OCI-LY1 (cell line): ENCODE data around the gene LRP2.
"Not testable (repeated sequence)": the region's sequence is repeated elsewhere in the genome, so short reads cannot be mapped to it uniquely, and the experiment has no call there.

Experiments
- H2AFZ ChIP-seq: fragments of 200-600 bp; sonication (generic), shearing (Covaris generic); 2 replicates; pipeline ENCODE4 v1.6.0; 2014; ENCODE audit warnings: antibody characterized with exemption, mild to moderate bottlenecking, low read length
- H3F3A ChIP-seq: fragments of 200-600 bp; sonication (generic), shearing (Covaris generic); 2 replicates; pipeline ENCODE4 v1.6.0; 2014; ENCODE audit warnings: mild to moderate bottlenecking, antibody characterized with exemption, low read length, moderate library complexity; ENCODE audit not compliant: insufficient read depth
- H3K27ac ChIP-seq: fragments of 200-600 bp; sonication (generic); 2 replicates; pipeline ENCODE4 v1.5.1; 2014; ENCODE audit warnings: low read length, mixed run types, mild to moderate bottlenecking, low read depth; ENCODE audit not compliant: poor library complexity, severe bottlenecking
- H3K27me3 ChIP-seq: fragments of 200-600 bp; sonication (generic); 2 replicates; pipeline ENCODE4 v1.6.0; 2014; ENCODE audit warnings: antibody characterized with exemption, mild to moderate bottlenecking, low read length, moderate library complexity; ENCODE audit not compliant: insufficient read depth
- H3K36me3 ChIP-seq: fragments of 200-600 bp; sonication (generic); 2 replicates; pipeline ENCODE4 v1.6.1; 2014; ENCODE audit warnings: mild to moderate bottlenecking, antibody characterized with exemption, low read length, moderate library complexity, mixed read lengths; ENCODE audit not compliant: insufficient read depth
- H3K4me1 ChIP-seq: fragments of 200-600 bp; sonication (generic); 2 replicates; pipeline ENCODE4 v1.5.1; 2014; ENCODE audit warnings: mild to moderate bottlenecking, low read length, moderate library complexity; ENCODE audit not compliant: insufficient read depth, severe bottlenecking
- H3K4me2 ChIP-seq: fragments of 200-600 bp; sonication (generic), shearing (Covaris generic); 2 replicates; pipeline ENCODE4 v1.6.1; 2014; ENCODE audit warnings: low read length
- H3K4me3 ChIP-seq: fragments of 200-600 bp; sonication (generic); 2 replicates; pipeline ENCODE4 v1.5.1; 2014; ENCODE audit warnings: low read length, low read depth, mild to moderate bottlenecking, mixed read lengths; ENCODE audit not compliant: poor library complexity, severe bottlenecking
- H3K79me2 ChIP-seq: fragments of 200-600 bp; shearing (Covaris generic); 2 replicates; pipeline ENCODE4 v1.6.1; 2016; ENCODE audit warnings: mixed run types, low read length, mixed read lengths; ENCODE audit not compliant: insufficient read depth
- H3K9ac ChIP-seq: fragments of 200-600 bp; sonication (generic), shearing (Covaris generic); 2 replicates; pipeline ENCODE4 v1.6.1; 2014; ENCODE audit warnings: mild to moderate bottlenecking, low read length, mixed read lengths
- H3K9me2 ChIP-seq: fragments of 200-600 bp; sonication (generic), shearing (Covaris generic); 2 replicates; pipeline ENCODE4 v1.6.1; 2014; ENCODE audit warnings: low read depth, mild to moderate bottlenecking, low read length, mixed read lengths
- H3K9me3 ChIP-seq: fragments of 200-600 bp; shearing (Covaris generic); 2 replicates; pipeline ENCODE4 v1.6.1; 2014; ENCODE audit warnings: low read length, mixed read lengths
- H4K20me1 ChIP-seq: fragments of 200-600 bp; sonication (generic), shearing (Covaris generic); 2 replicates; pipeline ENCODE4 v1.6.0; 2016; ENCODE audit warnings: mild to moderate bottlenecking, low read length; ENCODE audit not compliant: insufficient read depth
- CTCF ChIP-seq: fragments of 200-600 bp; sonication (generic), shearing (Covaris generic); IDR thresholded peaks from 2 replicates; pipeline ENCODE4 v1.5.1; 2017; ENCODE audit warnings: mild to moderate bottlenecking, antibody characterized with exemption, low read length, moderate library complexity, mixed read lengths
- EZH2 ChIP-seq: fragments of 200-600 bp; sonication (generic), shearing (Covaris generic); IDR thresholded peaks from 2 replicates; pipeline ENCODE4 v1.8.0; 2017; ENCODE audit warnings: borderline replicate concordance, mixed run types, mild to moderate bottlenecking, antibody characterized with exemption, low read length, moderate library complexity, mixed read lengths

Gene LRP2

GRCh38 chr2:169272010-169272409 is 90.3 kb downstream of the LRP2 start:
- Histone ChIP-seq H3K9me2 (no peaks in the 10 kb centered on the region), H3F3A (no peaks in the 10 kb centered on the region), H3K9ac (no peak overlapping the region), H3K4me1 (no peaks in the 10 kb centered on the region), H3K9me3 (no peaks in the 10 kb centered on the region), H4K20me1 (no peaks in the 10 kb centered on the region), H3K4me2 (no peak overlapping the region), H3K27me3 (no peaks in the 10 kb centered on the region), H3K4me3 (no peak overlapping the region), H3K27ac (no peak overlapping the region), H3K79me2 (no peaks in the 10 kb centered on the region), H3K36me3 (no peaks in the 10 kb centered on the region), H2AFZ (no peak overlapping the region)
- no peak for TF ChIP-seq EZH2
- no peak for TF ChIP-seq CTCF

- not testable (repeated sequence) for H3K4me1 ChIP-seq, H3K79me2 ChIP-seq, H3K27me3 ChIP-seq, H3K9me3 ChIP-seq, H2AFZ ChIP-seq, H4K20me1 ChIP-seq, H3K4me3 ChIP-seq, H3F3A ChIP-seq, H3K27ac ChIP-seq, H3K4me2 ChIP-seq, H3K36me3 ChIP-seq, H3K9me2 ChIP-seq, H3K9ac ChIP-seq
Measured at GRCh38 chr2:169270574-169270973, 91.8 kb downstream of the LRP2 start.

GRCh38 chr2:169265591-169265990 is 96.7 kb downstream of the LRP2 start:
- Histone ChIP-seq H3K79me2 (no peaks in the 10 kb centered on the region), H3K4me1 (no peaks in the 10 kb centered on the region), H3K36me3 (no peaks in the 10 kb centered on the region), H3K27me3 (no peaks in the 10 kb centered on the region), H2AFZ (no peak overlapping the region), H3F3A (no peaks in the 10 kb centered on the region), H3K9ac (no peak overlapping the region), H3K27ac (no peak overlapping the region), H4K20me1 (no peaks in the 10 kb centered on the region), H3K9me2 (no peaks in the 10 kb centered on the region), H3K4me3 (no peak overlapping the region), H3K4me2 (no peak overlapping the region), H3K9me3 (no peaks in the 10 kb centered on the region)
- no peak for TF ChIP-seq CTCF

GRCh38 chr2:169260846-169261642 is 101.3 kb downstream of the LRP2 start:
- Histone ChIP-seq H3K36me3 (no peaks in the 10 kb centered on the region), H3K79me2 (no peaks in the 10 kb centered on the region), H3K9me3 (no peaks in the 10 kb centered on the region), H3K4me2 (no peak overlapping the region), H3K9ac (no peak overlapping the region), H3F3A (no peaks in the 10 kb centered on the region), H4K20me1 (no peaks in the 10 kb centered on the region), H3K27ac (no peak overlapping the region), H2AFZ (no peak overlapping the region), H3K4me3 (no peak overlapping the region), H3K9me2 (no peaks in the 10 kb centered on the region), H3K4me1 (no peaks in the 10 kb centered on the region), H3K27me3 (no peaks in the 10 kb centered on the region)
- TF ChIP-seq EZH2 (no peak), CTCF (no peak)
